HCT116 (cell line): ENCODE measurements around the gene RTN4RL1. TPM values are rescaled to one million over a fixed set of nuclear protein-coding genes. Genes with fewer than 3 reads are reported as not detected.

ENCODE experiments used
- ATAC-seq: fragments of 200-7000 bp; cut with Tn5 transposase; 2 replicates; pipeline ENCODE4 v1.9.1; 2020; ENCODE audit warnings: mild to moderate bottlenecking, moderate library complexity
- BruUV-seq: library from RNA; stranded (reverse); fragments of 400-500 nt; replicated peaks from 2 replicates; lab custom pipeline; 2021; lab: Mats Ljungman, UMichigan
- CTCF ChIA-PET: fragments of 300-600 bp; sonication (Branson Sonifier 250); formaldehyde crosslinking; loops from one replicate; lab custom pipeline; 2021; ENCODE audit warnings: antibody characterized with exemption; lab: Charles Lee
- POLR2A ChIA-PET: fragments of 300-600, 350-600 bp; sonication (Branson Sonifier 250); formaldehyde crosslinking; loops from one replicate; lab custom pipeline; 2021; ENCODE audit warnings: antibody characterized with exemption; lab: Charles Lee
- RAD21 ChIA-PET, 2 experiments: fragments of 300-600 bp; sonication (Branson Sonifier 250); formaldehyde crosslinking; loops; one replicate each; lab custom pipeline; 2023; ENCODE audit warnings: low total read pairs in 2 of 2; ENCODE audit not compliant: uncharacterized antibody in 2 of 2, unreplicated experiment in 2 of 2, low non-redundant PET in 1 of 2; lab: Charles Lee
- DNase-seq: peaks from one replicate; pipeline ENCODE4 v3.0.0-alpha.2; 2010; ENCODE audit warnings: low read depth, low spot score
- H2AFZ ChIP-seq: fragments of 200-600 bp; shearing (Covaris generic), sonication (generic); 2 replicates; pipeline ENCODE4 v1.6.1; 2017; ENCODE audit warnings: low read depth, mixed run types, mixed read lengths, antibody characterized with exemption, low read length; ENCODE audit not compliant: poor library complexity, severe bottlenecking
- H3K27ac ChIP-seq: 2 replicates; pipeline ENCODE4 v1.5.1; 2012; ENCODE audit warnings: low read depth, low read length
- H3K27me3 ChIP-seq: fragments of 200-600 bp; sonication (generic); 2 replicates; pipeline ENCODE4 v1.6.1; 2016; ENCODE audit warnings: mixed run types, low read length, mixed read lengths; ENCODE audit not compliant: insufficient read depth
- H3K36me3 ChIP-seq, 2 experiments: fragments of 200-500 bp in 1 of 2; fragments of 200-600 bp in 1 of 2; sonication (Bioruptor generic) in 1 of 2; sonication (generic) in 1 of 2; 2 replicates each; pipeline versions ENCODE4 v1.5.1 to v1.6.1; 2014 to 2016; ENCODE audit warnings: low read length in 2 of 2, inconsistent platforms in 1 of 2, mixed read lengths in 1 of 2, mixed run types in 1 of 2; ENCODE audit not compliant: insufficient read depth in 2 of 2, control insufficient read depth in 1 of 2
- H3K4me1 ChIP-seq, 2 experiments: fragments of 200-600 bp in 1 of 2; sonication (generic) in 1 of 2; 2 replicates each; pipeline versions ENCODE4 v1.5.1 to v1.6.1; 2012 to 2017; ENCODE audit warnings: low read length in 2 of 2, inconsistent platforms in 1 of 2, mild to moderate bottlenecking in 1 of 2, mixed read lengths in 1 of 2, mixed run types in 1 of 2, moderate library complexity in 1 of 2; ENCODE audit not compliant: insufficient read depth in 2 of 2, control insufficient read depth in 1 of 2
- H3K4me2 ChIP-seq: fragments of 200-600 bp; sonication (generic); 2 replicates; pipeline ENCODE4 v1.6.1; 2017; ENCODE audit warnings: mixed run types, low read length, mixed read lengths
- H3K4me3 ChIP-seq, 2 experiments: fragments of 200-600 bp in 1 of 2; sonication (generic) in 1 of 2; replicated peaks in 1 of 2; 2 replicates each; pipeline ENCODE4 v1.5.1; 2011 to 2016; ENCODE audit warnings: low read length in 2 of 2, control low read depth in 1 of 2, low read depth in 1 of 2, mild to moderate bottlenecking in 1 of 2, mixed read lengths in 1 of 2, mixed run types in 1 of 2
- H3K79me2 ChIP-seq: fragments of 200-600 bp; sonication (generic); 2 replicates; pipeline ENCODE4 v1.6.1; 2017; ENCODE audit warnings: mild to moderate bottlenecking, mixed run types, low read length, moderate library complexity, mixed read lengths; ENCODE audit not compliant: insufficient read depth
- H3K9ac ChIP-seq: fragments of 200-600 bp; sonication (generic); 2 replicates; pipeline ENCODE4 v1.6.1; 2016; ENCODE audit warnings: low read length, mixed read lengths
- H3K9me2 ChIP-seq: fragments of 200-600 bp; sonication (generic), shearing (Covaris generic); 2 replicates; pipeline ENCODE4 v1.6.1; 2017; ENCODE audit warnings: mixed run types, mild to moderate bottlenecking, moderate library complexity; ENCODE audit not compliant: insufficient read depth
- H3K9me3 ChIP-seq, 2 experiments: fragments of 200-500 bp in 1 of 2; fragments of 200-600 bp in 1 of 2; sonication (Bioruptor generic) in 1 of 2; sonication (generic) in 1 of 2; 2 replicates each; pipeline ENCODE4 v1.6.1; 2014 to 2017; ENCODE audit warnings: low read length in 2 of 2, mixed read lengths in 2 of 2, inconsistent platforms in 1 of 2, low read depth in 1 of 2, mild to moderate bottlenecking in 1 of 2, mixed run types in 1 of 2, moderate library complexity in 1 of 2; ENCODE audit not compliant: control insufficient read depth in 1 of 2, insufficient read depth in 1 of 2
- H4K20me1 ChIP-seq: fragments of 200-600 bp; sonication (generic), shearing (Covaris generic); 2 replicates; pipeline ENCODE4 v1.6.1; 2017; ENCODE audit warnings: mixed run types, mild to moderate bottlenecking, moderate library complexity; ENCODE audit not compliant: insufficient read depth
- CEBPB ChIP-seq: IDR thresholded peaks from 2 replicates; pipeline ENCODE4 v1.6.1; 2012; ENCODE audit warnings: low read depth
- CTCF ChIP-seq, 3 experiments: fragments of 200-600 bp in 1 of 3; sonication (generic) in 1 of 3; IDR thresholded peaks in 2 of 3; conservative IDR thresholded peaks in 1 of 3; 2 replicates each; pipeline ENCODE4 v1.5.1; 2012 to 2017; ENCODE audit warnings: low read depth in 2 of 3, low read length in 2 of 3, antibody characterized with exemption in 1 of 3, borderline replicate concordance in 1 of 3, control low read depth in 1 of 3, mild to moderate bottlenecking in 1 of 3, mixed read lengths in 1 of 3, mixed run types in 1 of 3, moderate library complexity in 1 of 3; ENCODE audit not compliant: insufficient read depth in 1 of 3
- EZH2 ChIP-seq: fragments of 200-600 bp; sonication (generic); IDR thresholded peaks from 2 replicates; pipeline ENCODE4 v1.6.1; 2017; ENCODE audit warnings: antibody characterized with exemption, mixed run types
- POLR2AphosphoS5 ChIP-seq: IDR thresholded peaks from 2 replicates; pipeline ENCODE4 v1.6.1; 2011; ENCODE audit warnings: mild to moderate bottlenecking, low read depth, low read length, moderate library complexity
- REST ChIP-seq: IDR thresholded peaks from 2 replicates; pipeline ENCODE4 v1.6.1; 2012; ENCODE audit warnings: low read depth
- SIN3A ChIP-seq: IDR thresholded peaks from 2 replicates; pipeline ENCODE4 v1.6.1; 2012; ENCODE audit warnings: low read depth
- YY1 ChIP-seq: IDR thresholded peaks from 2 replicates; pipeline ENCODE4 v1.6.1; 2011; ENCODE audit warnings: low read length, low read depth, moderate library complexity, mild to moderate bottlenecking; ENCODE audit not compliant: insufficient replicate concordance; ENCODE audit errors: extremely low read depth
- ZBTB33 ChIP-seq: IDR thresholded peaks from 2 replicates; pipeline ENCODE4 v1.6.1; 2011; ENCODE audit warnings: mild to moderate bottlenecking, low read length, moderate library complexity; ENCODE audit not compliant: insufficient replicate concordance; ENCODE audit errors: extremely low read depth
- intact Hi-C: fragments of 100-400 bp; cut with micrococcal nuclease; formaldehyde crosslinking; loops from 2 replicates; pipeline ENCODE4 v1.10.0; 2022
- total RNA-seq: library from RNA; stranded (reverse); gene quantifications from one replicate; pipeline ENCODE4 v1.2.1, GENCODE V29; 2021; ENCODE audit not compliant: unreplicated experiment

Gene RTN4RL1
- total RNA-seq, 1 experiment from 2014 or later, result 3.7 TPM

- Histone ChIP-seq H3K4me3 (no peak overlapping the region), H2AFZ (no peak overlapping the region), H3K9me3 (no peaks in the 10 kb centered on the region), H3K27ac (no peak overlapping the region), H4K20me1 (no peaks in the 10 kb centered on the region)
- POLR2A ChIA-PET, result no interaction called here
- BruUV-seq, result no TSS peak
- DNase-seq, result no peak
- TF ChIP-seq POLR2AphosphoS5, result no peak
- TF ChIP-seq REST, result no peak
- no peak for TF ChIP-seq CTCF (IDR thresholded peaks at IDR 0.05 in 2 of 3, conservative IDR thresholded peaks at IDR 0.05 in 1 of 3; ENCODE audit: borderline replicate concordance in 1 of 3, insufficient read depth in 1 of 3, low read depth in 2 of 3, low read length in 2 of 3)
- no peak for TF ChIP-seq ZBTB33
- TF ChIP-seq YY1, result no peak
- TF ChIP-seq EZH2, result no peak
- no peak for TF ChIP-seq SIN3A
- TF ChIP-seq CEBPB, result no peak
- TF ChIP-seq, all 23 proteins: peak for 0
- ATAC-seq, result no peak
- Histone ChIP-seq H3K4me2 (no peak overlapping the region), H3K27me3 (no peaks in the 10 kb centered on the region), H3K4me1 (no peaks in the 10 kb centered on the region), H3K36me3 (no peaks in the 10 kb centered on the region), H3K79me2 (no peaks in the 10 kb centered on the region), H3K9ac (no peak overlapping the region), H3K9me2 (no peaks in the 10 kb centered on the region)
- ChIA-PET CTCF (no interaction called here), RAD21 (no interaction called here)
- intact Hi-C loops, result no loop called here
Measured at GRCh38 chr17:1966274-1967086, 58.7 kb downstream of the RTN4RL1 start.
